MM.1S (cell line): Measurements from ENCODE around the gene AGAP1.

ENCODE experiments used
- EZH2phosphoT487 ChIP-seq: fragments of 300-600 bp; sonication (generic); IDR thresholded peaks from 2 replicates; pipeline ENCODE4 v1.6.1; 2018; ENCODE audit warnings: antibody characterized with exemption, low read length
- TF ChIP-seq, protein P1 (sequence below): fragments of 300-600 bp; sonication (generic); IDR thresholded peaks from 2 replicates; pipeline ENCODE4 v1.5.1; 2016; ENCODE audit warnings: antibody characterized with exemption, low read length, mixed read lengths

GRCh38 chr2:235626658-235627057, 132.8 kb downstream of the AGAP1 start:
- TF ChIP-seq, protein P1, sequence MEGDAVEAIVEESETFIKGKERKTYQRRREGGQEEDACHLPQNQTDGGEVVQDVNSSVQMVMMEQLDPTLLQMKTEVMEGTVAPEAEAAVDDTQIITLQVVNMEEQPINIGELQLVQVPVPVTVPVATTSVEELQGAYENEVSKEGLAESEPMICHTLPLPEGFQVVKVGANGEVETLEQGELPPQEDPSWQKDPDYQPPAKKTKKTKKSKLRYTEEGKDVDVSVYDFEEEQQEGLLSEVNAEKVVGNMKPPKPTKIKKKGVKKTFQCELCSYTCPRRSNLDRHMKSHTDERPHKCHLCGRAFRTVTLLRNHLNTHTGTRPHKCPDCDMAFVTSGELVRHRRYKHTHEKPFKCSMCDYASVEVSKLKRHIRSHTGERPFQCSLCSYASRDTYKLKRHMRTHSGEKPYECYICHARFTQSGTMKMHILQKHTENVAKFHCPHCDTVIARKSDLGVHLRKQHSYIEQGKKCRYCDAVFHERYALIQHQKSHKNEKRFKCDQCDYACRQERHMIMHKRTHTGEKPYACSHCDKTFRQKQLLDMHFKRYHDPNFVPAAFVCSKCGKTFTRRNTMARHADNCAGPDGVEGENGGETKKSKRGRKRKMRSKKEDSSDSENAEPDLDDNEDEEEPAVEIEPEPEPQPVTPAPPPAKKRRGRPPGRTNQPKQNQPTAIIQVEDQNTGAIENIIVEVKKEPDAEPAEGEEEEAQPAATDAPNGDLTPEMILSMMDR = no peak
- no peak for TF ChIP-seq EZH2phosphoT487
